ENCODE measurements around the gene SIAH1.
"Not testable (repeated sequence)": the region's sequence is repeated elsewhere in the genome, so short reads cannot be mapped to it uniquely, and the experiment has no call there.

Gene SIAH1

GRCh38 chr16:48366165-48367093 is 18.8 kb downstream of the SIAH1 start:
- peak in 5 of 6 experiments; percentile 24 to 83 (median 67) for DNase-seq

- DNase-seq: peak; percentile 49 to 83 (median 65)
Observed at GRCh38 chr16:48365601-48366164, 19.5 kb downstream of the SIAH1 start.

DNA sequence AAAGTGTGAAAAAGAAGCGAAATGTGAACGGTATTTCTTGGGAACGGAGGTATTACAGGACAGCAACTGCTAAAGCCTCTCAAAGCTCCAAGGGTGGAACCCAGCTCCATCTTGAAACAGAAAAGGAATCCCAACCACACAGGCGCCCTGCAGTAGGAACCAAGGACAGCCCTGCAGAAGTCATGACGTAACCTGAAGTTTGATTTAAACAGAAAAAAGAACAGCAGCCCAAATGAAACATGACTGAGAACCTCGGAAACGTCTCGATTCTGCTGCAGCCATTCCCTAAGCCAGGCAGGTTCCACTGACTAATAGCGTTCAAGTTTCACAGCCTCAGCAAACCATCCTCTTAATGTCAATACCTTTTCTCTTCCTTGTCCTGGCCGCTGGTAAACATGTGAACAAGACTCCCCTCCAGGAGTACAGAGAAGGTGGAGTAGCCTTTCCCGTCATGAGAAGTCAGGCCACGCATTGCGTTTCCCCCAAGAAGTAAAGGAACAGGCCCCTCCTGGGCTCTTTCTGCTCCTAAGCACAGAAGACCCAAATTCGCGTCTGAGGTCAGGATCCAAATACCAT is 20.1 kb downstream of the SIAH1 start:
- no peak for DNase-seq

- no peak for DNase-seq
Observed at GRCh38 chr16:48361540-48362144, 23.6 kb downstream of the SIAH1 start.

DNA sequence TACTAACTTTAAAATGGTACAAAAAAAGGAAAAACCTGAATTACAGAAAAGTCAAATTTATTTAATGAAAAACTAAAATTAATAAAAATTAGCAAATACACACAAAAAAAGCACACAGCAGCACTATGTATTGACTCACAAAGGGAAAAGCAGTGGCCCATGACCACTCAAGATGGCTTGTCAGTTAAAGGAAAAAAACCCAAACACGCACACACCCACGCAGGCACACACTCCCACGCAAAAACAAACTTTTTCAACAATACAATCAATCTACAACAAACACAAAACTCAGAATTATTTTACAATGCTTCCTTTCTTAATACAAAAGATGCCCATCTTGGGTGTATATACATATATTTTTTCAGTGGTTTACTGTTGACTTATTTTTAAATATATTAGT is 24.2 kb downstream of the SIAH1 start:
- no peak for DNase-seq

DNA sequence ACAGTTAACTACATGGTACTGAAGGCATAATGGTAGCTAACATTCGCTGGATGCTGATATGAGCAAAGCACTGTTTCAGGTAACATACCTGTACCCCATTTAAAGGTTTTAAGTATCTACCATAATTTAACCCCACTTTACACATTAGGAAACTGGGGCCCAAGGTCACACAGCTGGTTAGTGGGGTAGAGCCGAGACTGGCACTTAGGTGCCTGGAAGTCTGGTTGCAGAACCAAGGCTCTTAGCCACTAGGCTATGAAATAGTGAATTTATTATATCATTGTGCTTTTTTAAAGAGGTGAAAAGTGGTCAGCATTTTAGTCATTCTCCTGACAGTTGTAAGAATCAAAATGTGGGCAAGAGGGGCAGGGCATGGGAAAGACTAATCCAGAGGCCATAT is 25.2 kb downstream of the SIAH1 start:
- DNase-seq: no peak

DNA sequence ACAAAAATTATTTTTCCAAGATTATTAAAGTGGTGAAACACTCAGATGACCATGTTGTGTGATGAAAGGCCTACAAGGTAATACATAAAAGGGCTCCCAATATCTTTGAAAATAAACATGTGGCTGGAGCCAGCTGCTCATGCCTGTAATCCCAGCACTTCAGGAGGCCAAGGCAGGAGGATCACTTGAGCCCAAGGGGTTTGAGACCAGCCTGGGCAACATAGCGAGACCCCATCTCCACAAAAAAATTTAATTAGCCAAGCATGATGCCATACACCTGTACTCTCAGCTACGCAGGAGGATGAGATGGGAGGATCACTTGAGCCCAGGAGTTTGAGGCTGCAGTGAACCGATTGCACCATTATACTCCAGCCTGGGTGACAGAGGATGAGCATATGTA is 26.8 kb downstream of the SIAH1 start:
- no peak for DNase-seq

DNA sequence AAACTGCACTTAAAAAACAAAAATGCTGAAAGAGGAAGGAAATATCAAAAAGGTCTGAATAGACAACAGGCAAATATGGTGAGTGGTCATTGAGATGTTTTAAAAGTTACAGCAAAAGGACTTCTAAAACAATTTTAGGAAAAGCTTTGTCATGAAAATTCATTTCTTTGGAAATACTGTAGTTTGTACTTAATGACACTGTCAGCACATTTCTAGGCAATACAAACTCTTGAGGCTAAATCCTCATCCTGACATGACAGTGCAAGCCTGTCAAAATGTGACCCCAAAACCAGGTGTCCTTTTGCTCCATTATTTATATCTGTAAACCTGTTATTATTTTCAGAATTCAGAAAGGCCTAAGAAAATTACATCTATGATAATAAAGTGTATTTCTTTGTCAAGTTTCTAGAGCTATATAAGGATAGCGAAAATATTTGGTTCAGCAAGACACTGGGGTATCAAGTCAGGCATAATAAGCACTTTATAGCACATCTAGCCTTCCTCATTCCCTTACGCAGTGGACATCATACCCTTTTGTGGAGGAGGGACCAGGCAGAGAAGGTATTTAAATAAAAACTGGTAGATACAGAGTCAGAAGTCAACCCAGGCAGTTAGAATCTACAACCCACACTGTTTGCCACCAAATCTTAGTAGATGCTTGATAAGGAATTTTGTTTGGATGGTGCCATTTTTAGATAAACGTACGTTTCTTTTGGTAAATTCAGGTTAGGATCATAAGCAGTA is 28.4 kb downstream of the SIAH1 start:
- no peak for DNase-seq

DNA sequence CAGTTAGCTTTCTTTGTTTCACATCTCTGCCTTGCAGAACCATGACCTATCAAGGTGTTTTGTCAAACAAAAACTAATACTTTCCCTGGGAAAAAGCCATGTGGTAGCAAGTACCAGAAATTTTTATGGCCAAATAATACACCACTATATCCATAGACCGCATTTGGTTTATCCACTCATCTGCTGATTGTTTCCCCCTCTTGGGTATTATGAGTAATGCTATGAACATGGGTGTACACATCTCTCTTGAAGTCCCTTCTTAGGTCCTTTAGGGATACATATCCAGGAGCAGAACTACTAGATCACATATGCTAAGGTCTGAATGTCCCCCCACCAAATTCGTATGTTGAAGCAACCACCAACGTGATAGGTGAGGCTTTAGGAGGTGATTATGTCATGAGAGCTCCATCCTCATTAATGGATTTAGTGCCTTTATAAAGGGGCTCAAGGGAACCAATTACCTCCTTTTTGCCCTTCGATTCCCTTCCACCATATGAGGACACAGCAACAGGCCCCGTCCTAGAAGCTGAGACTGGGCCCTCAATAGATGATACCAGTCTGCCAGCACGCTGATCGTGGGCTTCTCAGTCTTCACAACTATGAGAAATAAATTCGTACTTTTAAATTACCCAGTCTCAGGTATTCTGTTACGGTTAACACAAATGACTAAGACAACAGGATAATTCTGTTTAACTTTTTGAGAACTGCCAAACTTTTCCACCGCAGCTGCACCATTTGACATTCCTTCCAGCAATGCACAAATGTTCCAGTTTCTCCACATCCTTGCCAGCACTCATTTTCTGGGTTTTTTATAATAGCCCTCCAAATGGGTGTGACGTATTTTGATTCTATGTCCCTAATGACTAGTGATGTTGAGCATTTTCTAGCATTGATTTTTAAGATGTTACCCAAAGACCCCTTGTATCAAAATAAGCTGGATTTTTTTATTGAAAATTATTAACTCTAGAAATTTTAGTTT is 30.0 kb downstream of the SIAH1 start:
- DNase-seq: no peak

DNA sequence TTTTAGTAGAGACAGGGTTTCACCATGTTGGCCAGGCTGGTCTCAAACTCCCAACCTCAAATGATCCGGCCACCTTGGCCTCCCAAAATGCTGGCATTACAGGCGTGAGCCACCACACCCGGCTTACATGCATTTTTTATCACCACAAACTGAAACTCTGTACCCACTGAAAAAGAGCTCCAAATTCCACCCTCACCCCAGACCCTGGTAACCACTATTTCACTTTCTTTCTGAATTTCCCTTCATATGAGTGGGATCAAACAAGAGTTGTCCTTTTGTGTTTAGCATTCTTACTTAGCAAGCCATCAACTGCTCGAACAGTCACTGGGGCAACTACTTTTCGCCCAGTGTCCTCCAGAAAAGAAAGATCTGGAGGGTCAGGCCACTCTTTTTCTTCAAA is 30.8 kb downstream of the SIAH1 start:
- DNase-seq: not testable (repeated sequence)

DNA sequence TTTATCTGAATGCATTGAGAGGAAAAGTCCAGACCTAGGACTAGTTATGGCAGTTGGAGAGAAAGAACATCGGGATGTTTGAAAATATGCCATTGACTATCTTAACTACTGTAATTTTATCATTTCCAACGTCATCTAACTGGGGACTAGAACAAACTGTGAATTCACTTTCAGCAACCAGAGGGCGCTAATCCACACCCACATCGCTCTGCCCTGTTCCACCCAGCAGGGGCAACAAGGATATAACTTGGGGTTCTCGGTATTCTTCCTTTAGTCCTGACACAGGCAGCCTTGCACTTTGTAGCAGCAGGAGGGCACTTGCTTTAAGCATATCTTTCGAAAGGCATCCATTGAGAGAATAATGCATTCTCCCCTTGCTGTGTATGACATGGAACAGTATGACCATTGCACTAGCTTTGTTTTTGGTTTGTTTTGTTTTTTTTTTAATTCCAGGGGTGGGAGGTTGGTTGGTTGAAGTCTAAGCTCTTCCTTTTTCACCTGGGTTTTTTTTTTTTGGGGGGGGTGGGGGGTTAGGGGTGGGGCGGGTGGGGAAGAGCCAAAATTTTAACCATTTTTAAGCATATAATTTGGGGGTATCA is 31.5 kb downstream of the SIAH1 start:
- DNase-seq: peak; percentile 22 to 75 (median 64)

GRCh38 chr16:48352648-48353390 is 32.4 kb downstream of the SIAH1 start:
- DNase-seq: no peak

GRCh38 chr16:48350736-48351135 is 34.5 kb downstream of the SIAH1 start:
- DNase-seq: no peak

DNA sequence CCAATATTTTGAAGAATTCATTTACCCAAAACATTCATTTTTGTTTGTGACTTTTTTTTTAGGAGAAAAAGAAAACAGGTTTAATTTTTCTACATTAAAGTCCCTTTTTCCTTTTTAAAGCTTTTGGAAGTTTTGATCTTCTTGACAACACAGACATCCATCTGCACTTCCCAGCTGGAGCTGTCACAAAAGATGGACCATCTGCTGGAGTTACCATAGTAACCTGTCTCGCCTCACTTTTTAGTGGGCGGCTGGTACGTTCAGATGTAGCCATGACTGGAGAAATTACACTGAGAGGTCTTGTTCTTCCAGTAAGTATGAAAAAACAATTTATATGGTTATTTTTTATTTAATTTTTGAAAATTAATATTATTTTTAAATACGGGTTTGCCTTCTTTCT is 37.2 kb downstream of the SIAH1 start:
- no peak for DNase-seq

DNA sequence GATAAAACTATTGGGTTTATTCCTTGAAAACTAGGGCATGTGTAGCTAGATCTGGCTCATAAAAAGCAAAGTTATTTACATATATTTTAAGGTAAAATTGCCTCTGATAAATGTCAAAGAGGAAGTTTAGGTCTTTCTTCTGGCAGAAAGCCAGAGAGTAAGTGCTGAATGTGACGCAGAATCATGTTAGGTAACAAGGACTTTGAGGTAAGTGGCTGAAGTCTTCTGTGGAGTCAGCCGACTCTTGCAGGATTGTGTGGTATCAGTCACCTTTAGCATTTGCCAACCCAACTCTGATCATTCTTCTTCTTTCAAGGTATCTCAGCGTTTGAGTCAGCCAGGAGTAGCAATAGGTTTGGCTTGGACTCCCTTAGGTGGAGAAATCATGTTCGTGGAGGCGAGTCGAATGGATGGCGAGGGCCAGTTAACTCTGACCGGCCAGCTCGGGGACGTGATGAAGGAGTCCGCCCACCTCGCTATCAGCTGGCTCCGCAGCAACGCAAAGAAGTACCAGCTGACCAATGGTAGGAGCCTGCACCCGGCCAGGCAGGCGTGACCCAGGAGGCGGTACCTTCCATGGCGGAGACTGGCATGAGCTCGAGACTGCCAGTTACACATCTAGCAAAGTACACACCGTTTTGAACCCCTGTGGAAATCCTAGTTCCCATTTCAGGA is 37.9 kb downstream of the SIAH1 start:
- DNase-seq: peak in 3 of 6 experiments; percentile 29 to 60 (median 39)

DNA sequence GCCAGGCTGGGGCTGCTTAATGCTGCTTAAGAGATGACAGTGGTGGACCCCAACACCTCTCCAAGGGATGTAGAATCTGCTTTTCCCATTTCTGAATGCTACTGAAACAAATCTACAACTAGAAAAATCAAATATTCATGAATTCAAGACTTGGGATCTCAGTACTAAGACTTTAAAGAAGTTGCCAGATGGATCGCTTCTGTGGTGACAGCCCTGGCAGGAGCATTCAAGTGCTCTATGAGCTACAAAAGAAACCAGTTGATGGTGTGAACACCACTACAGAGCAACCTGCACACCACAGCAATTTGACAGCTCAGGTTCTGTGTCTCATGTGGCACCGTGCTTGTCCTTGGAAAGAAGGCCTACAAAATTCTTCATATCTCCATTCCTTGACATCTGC is 42.6 kb downstream of the SIAH1 start:
- DNase-seq: no peak

DNA sequence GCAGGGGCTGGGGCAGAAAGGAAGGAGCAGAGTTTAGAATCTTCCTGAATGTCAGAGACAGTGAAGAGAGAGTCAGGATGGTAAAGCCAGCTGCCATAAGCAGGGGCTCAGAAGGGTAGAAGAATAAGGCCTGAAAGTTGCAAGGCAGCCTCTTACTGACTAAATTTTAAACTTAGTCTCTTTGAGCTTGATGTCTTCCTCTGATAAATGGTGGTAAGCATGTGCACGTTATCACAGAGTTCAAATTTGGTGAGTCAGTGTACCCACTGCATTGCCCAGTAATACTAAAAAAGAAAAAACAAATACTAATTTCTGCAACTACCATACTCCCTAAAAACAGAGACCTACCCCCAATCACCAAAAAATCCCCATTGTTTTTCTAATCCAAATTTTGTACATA is 45.2 kb downstream of the SIAH1 start:
- DNase-seq: no peak

DNA sequence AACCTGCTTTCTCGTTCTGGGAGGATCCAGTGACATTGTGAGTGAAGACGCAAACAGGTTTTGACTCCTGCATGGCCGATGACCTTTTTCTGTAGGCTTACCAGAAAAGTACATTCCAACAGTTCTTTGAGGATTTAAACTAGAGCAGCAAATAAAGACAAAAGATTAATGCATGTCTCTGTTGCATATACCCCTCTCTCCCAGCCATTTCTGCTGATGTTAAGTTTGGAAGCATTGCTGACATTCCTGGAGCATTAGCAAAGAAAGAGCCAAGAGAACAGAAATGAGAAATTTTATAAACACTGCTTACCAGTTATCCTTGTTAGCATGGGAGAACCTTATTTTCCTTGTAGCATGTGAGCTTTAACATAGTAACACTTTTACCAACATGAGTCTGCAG is 49.3 kb downstream of the SIAH1 start:
- DNase-seq: no peak

- no peak for DNase-seq
Observed at GRCh38 chr16:48334325-48334724, 50.9 kb downstream of the SIAH1 start.

GRCh38 chr16:48332978-48333377 is 52.2 kb downstream of the SIAH1 start:
- no peak for DNase-seq
